OCI-LY1 (cell line): ENCODE results near the gene FBXO11.

ENCODE experiments used
- CTCF ChIP-seq: fragments of 200-600 bp; sonication (generic), shearing (Covaris generic); IDR thresholded peaks from 2 replicates; pipeline ENCODE4 v1.5.1; 2017; ENCODE audit warnings: mild to moderate bottlenecking, antibody characterized with exemption, low read length, moderate library complexity, mixed read lengths
- EZH2 ChIP-seq: fragments of 200-600 bp; sonication (generic), shearing (Covaris generic); IDR thresholded peaks from 2 replicates; pipeline ENCODE4 v1.8.0; 2017; ENCODE audit warnings: borderline replicate concordance, mixed run types, mild to moderate bottlenecking, antibody characterized with exemption, low read length, moderate library complexity, mixed read lengths

GRCh38 chr2:47801118-47801517, 105.2 kb downstream of the FBXO11 start:
- no peak for TF ChIP-seq CTCF
- no peak for TF ChIP-seq EZH2
